T-helper 17 cell (primary cell): ENCODE data around the gene GRIFIN. TPM values are rescaled to one million over a fixed set of nuclear protein-coding genes. Genes with fewer than 3 reads are reported as not detected.
"Not testable (repeated sequence)": the region's sequence is repeated elsewhere in the genome, so short reads cannot be mapped to it uniquely, and the experiment has no call there.

Experiments
- ATAC-seq: fragments of 150-1000 bp; cut with Tn5 transposase; 2 replicates; pipeline ENCODE4 v1.10.0; 2021; ENCODE audit warnings: mild to moderate bottlenecking, moderate library complexity
- DNase-seq, 3 donors: peaks; one replicate each; pipeline versions ENCODE4 v3.0.0 to v3.0.0-alpha.2; 2020 to 2021
- H3K9me3 ChIP-seq: one replicate; pipeline ENCODE4 v1.7.0; 2013; ENCODE audit warnings: low read length, mild to moderate bottlenecking; ENCODE audit not compliant: control insufficient read depth, poor library complexity, severe bottlenecking
- H3K27ac Mint-ChIP-seq: one replicate; pipeline ENCODE4 v1.8.0; 2022; ENCODE audit warnings: mild to moderate bottlenecking, moderate library complexity, mixed read lengths
- H3K27me3 Mint-ChIP-seq: one replicate; pipeline ENCODE4 v1.8.0; 2022; ENCODE audit warnings: mixed read lengths
- H3K36me3 Mint-ChIP-seq: one replicate; pipeline ENCODE4 v1.8.0; 2022; ENCODE audit warnings: low read depth, mixed read lengths
- H3K4me1 Mint-ChIP-seq: one replicate; pipeline ENCODE4 v1.8.0; 2022; ENCODE audit warnings: mild to moderate bottlenecking, mixed read lengths
- H3K4me3 Mint-ChIP-seq: one replicate; pipeline ENCODE4 v1.8.0; 2022; ENCODE audit warnings: mild to moderate bottlenecking, moderate library complexity, mixed read lengths
- total RNA-seq, 4 donors: library from RNA in 2 of 4; stranded (reverse) in 2 of 4; gene quantifications; one replicate each; pipeline ENCODE4 v1.2.3 and lab custom pipeline; 2022 to 2026

GRIFIN gene
- total RNA-seq, 2 donors from 2014 or later = not detected

DNA sequence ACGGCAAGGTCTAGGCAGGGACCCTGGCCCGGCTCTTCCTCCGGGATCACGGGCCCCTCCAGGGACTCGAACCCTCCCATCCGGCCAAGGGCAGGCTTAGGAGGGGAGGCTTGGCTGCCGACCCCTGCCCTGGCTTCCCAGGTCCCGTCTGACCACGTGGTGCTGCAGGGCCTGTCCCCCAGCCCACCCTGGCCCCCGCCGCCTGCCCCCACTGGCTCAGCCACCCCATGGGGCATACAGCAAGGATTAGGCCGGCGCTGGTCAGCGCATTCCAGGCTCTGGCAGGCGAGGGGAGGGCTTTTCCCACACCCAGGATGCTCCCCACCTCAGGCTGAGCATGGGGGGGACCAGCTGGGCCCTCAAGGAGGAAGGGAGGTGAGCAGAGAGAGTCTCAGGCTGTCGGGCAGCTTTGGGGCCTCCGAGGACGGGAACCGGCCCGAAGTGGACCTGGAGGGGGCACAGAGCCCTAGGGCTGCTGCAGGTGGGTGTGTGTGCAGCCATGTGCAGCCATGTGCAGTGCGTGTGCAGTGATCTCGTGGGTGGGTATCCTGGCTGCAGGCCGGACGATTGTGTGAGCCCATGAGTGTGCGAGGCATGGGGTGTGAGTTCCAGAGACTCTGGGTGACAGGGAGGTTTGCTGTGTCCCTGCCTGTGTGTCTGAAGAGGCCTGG lies 713 bp upstream of the GRIFIN start:
- Mint-ChIP-seq H3K4me3 (peak overlapping the region; percentile 12), H3K27me3 (no peaks in the 10 kb centered on the region), H3K4me1 (peaks cover 3% of the 10 kb centered on the region), H3K27ac (no peak overlapping the region), H3K36me3 (no peaks in the 10 kb centered on the region)
- DNase-seq (no peak), ATAC-seq (no peak)
- no peaks in the 10 kb centered on the region for H3K9me3 ChIP-seq

DNA sequence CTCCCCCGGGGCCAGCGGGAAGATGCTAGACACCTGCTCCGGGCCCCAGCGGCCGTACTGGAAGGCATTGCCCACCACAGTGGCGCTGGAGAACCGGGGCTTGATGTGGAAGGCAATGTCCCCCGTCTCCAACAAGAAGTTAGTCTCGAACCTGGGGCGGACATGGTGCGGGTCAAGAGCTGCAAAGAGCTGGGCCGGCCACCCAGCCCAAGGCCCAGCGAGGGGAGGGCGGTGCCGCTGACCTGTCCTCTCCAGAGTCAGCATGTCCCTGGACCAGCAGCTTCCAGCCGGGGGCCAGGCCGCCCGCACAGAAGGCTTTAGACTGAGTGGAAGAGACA lies 551 bp downstream of the GRIFIN start:
- ATAC-seq (no peak), DNase-seq (no peak)
- no peaks in the 10 kb centered on the region for H3K27me3 Mint-ChIP-seq

GRCh38 chr7:2474813-2475677 lies 1.2 kb downstream of the GRIFIN start:
- Mint-ChIP-seq H3K27ac (no peak overlapping the region), H3K4me3 (no peak overlapping the region), H3K27me3 (peaks cover 4% of the 10 kb centered on the region), H3K4me1 (peaks cover 4% of the 10 kb centered on the region), H3K36me3 (no peaks in the 10 kb centered on the region)
- ATAC-seq (no peak), DNase-seq (no peak)
- H3K9me3 ChIP-seq = no peaks in the 10 kb centered on the region

More for the DNA sequence above, 551 bp downstream of the GRIFIN start:
- Mint-ChIP-seq H3K36me3 (no peaks in the 10 kb centered on the region), H3K4me1 (peaks cover 3% of the 10 kb centered on the region), H3K27ac (no peak overlapping the region), H3K4me3 (peak overlapping the region; percentile 12)
- no peaks in the 10 kb centered on the region for H3K9me3 ChIP-seq

GRCh38 chr7:2474224-2474623 lies 2.0 kb downstream of the GRIFIN start:
- H3K36me3 Mint-ChIP-seq = no peaks in the 10 kb centered on the region
- no peak overlapping the region for H3K27ac Mint-ChIP-seq
- peaks cover 5% of the 10 kb centered on the region for H3K27me3 Mint-ChIP-seq
- H3K4me1 Mint-ChIP-seq = peaks cover 4% of the 10 kb centered on the region
- no peak overlapping the region for H3K4me3 Mint-ChIP-seq
- ATAC-seq (no peak), DNase-seq (no peak)
- H3K9me3 ChIP-seq = no peaks in the 10 kb centered on the region

DNA sequence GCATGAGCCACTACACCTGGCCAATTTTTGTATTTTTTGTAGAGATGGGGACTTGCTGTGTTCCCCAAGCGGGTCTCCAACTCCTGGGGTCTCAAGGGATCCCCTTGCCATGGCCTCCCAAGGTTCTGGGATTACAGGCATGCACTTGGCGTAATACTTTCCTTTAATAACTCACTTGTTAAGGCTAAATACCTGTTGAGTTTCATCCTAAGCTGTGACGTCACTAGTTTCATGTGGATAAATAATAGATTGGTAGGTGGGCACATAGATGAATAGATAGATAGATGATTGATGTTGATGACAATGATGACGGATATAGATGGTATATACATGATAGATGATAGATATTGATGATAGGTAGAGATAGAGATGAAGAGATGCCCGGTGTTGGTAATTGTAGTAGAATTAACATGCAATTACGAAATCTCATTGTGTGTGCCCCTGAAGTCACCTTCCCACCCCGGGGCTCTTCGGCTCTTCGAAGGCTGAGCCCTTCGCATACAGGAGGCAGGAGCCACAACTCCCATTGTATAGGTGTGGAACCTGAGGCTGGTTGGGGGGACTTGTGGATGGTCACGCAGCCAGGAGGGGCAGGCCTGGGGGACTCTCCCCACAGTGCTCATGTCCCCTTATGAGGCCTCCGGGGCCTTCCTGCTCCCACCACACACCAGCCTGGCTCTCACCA lies 2.6 kb downstream of the GRIFIN start:
- H3K9me3 ChIP-seq = no peaks in the 10 kb centered on the region
- H3K27ac Mint-ChIP-seq = no peak overlapping the region
- peaks cover 11% of the 10 kb centered on the region for H3K27me3 Mint-ChIP-seq
- ATAC-seq = no peak
- no peaks in the 10 kb centered on the region for H3K36me3 Mint-ChIP-seq
- DNase-seq = no peak
- H3K4me3 Mint-ChIP-seq = no peak overlapping the region
- peaks cover 9% of the 10 kb centered on the region for H3K4me1 Mint-ChIP-seq

DNA sequence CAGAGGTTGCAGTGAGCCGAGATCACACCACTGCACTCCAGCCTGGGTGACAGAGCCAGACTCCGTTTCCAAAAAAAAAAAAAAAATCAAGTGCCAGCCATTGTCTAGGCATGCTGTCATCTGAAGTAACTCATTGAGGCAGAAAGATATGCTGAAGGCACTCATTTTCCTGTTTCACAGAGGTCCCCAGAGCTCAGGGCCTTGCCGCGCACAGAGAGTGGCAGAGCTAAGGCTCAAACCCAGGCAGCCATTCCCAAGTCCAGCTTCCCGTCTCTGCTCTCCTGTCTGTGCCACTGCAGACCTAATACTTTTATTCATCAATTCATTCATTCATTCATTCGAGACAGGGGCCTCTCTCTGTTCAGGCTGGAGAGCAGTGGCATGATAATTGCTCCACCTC lies 3.5 kb downstream of the GRIFIN start:
- peaks cover 11% of the 10 kb centered on the region for H3K27me3 Mint-ChIP-seq
- DNase-seq (no peak), ATAC-seq (no peak)
- H3K36me3 Mint-ChIP-seq = no peaks in the 10 kb centered on the region
- no peaks in the 10 kb centered on the region for H3K9me3 ChIP-seq
- no peak overlapping the region for H3K4me3 Mint-ChIP-seq
- peaks cover 9% of the 10 kb centered on the region for H3K4me1 Mint-ChIP-seq
- no peak overlapping the region for H3K27ac Mint-ChIP-seq

DNA sequence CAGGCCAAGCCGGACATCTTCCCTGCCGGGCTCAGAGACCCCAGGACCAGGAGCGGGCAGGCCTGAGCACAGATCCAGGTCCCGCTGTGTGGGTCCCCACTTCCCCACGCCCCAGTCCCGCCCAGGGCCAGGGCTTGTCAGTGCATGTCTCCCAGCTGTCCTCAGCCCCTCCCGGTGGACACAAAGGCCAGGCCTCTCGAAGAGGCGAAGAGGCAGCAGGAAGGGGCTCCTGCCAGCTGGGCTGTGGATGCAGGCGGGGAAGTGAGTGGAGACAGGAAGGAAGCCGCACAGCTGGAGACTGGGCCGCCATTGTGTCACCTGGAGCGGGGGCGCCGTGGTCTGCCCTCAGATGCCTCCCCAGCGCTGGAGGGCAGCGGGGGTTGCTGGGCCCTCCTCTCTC lies 4.8 kb downstream of the GRIFIN start:
- H3K4me1 Mint-ChIP-seq = peaks cover 9% of the 10 kb centered on the region
- H3K9me3 ChIP-seq = no peaks in the 10 kb centered on the region
- H3K27ac Mint-ChIP-seq = no peak overlapping the region
- peaks cover 11% of the 10 kb centered on the region for H3K27me3 Mint-ChIP-seq
- ATAC-seq = no peak
- no peak overlapping the region for H3K4me3 Mint-ChIP-seq
- no peaks in the 10 kb centered on the region for H3K36me3 Mint-ChIP-seq
- no peak for DNase-seq

- ATAC-seq (no peak), DNase-seq (no peak)
- H3K27ac Mint-ChIP-seq = peak overlapping the region; percentile 62
- no peak overlapping the region for H3K4me3 Mint-ChIP-seq
- H3K4me1 Mint-ChIP-seq = peaks cover 9% of the 10 kb centered on the region
- H3K36me3 Mint-ChIP-seq = no peaks in the 10 kb centered on the region
- no peaks in the 10 kb centered on the region for H3K9me3 ChIP-seq
- peaks cover 11% of the 10 kb centered on the region for H3K27me3 Mint-ChIP-seq
Observed at GRCh38 chr7:2471022-2471329, 5.2 kb downstream of the GRIFIN start.

- no peak overlapping the region for H3K4me3 Mint-ChIP-seq
- H3K9me3 ChIP-seq = no peaks in the 10 kb centered on the region
- peaks cover 9% of the 10 kb centered on the region for H3K4me1 Mint-ChIP-seq
- DNase-seq = no peak
- H3K27me3 Mint-ChIP-seq = peaks cover 11% of the 10 kb centered on the region
- no peaks in the 10 kb centered on the region for H3K36me3 Mint-ChIP-seq
- peak overlapping the region; percentile 62 for H3K27ac Mint-ChIP-seq
- ATAC-seq = no peak
Observed at GRCh38 chr7:2470204-2471021, 5.8 kb downstream of the GRIFIN start.

- ATAC-seq, H3K4me3 Mint-ChIP-seq, H3K27ac Mint-ChIP-seq, H3K36me3 Mint-ChIP-seq, H3K4me1 Mint-ChIP-seq, H3K9me3 ChIP-seq, DNase-seq: not testable (repeated sequence)
- peaks cover 11% of the 10 kb centered on the region for H3K27me3 Mint-ChIP-seq
Observed at GRCh38 chr7:2469460-2470203, 6.6 kb downstream of the GRIFIN start.

DNA sequence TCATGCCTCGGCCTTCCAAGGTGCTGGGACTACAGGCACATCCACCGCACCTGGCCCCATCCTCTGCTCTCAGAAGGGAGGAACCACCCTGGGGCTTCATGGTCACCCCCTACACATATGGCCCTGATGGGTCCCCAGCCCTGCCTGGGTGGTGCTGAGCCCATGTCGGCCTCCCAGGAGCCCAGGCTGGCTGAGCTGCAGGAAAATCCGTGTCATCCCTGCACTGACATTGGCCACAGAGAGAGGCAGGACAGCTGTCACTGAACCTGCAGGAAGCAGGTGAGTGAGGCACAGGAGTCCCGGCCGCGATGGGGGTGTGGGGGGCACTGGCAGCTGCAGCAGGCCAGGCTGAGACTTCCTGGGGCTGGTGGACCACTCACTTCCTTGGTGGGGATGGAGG lies 8.0 kb downstream of the GRIFIN start:
- ATAC-seq (no peak), DNase-seq (no peak)
- peaks cover 11% of the 10 kb centered on the region for H3K27me3 Mint-ChIP-seq
- H3K9me3 ChIP-seq = no peaks in the 10 kb centered on the region
- peaks cover 6% of the 10 kb centered on the region for H3K4me1 Mint-ChIP-seq
- no peak overlapping the region for H3K4me3 Mint-ChIP-seq
- peak overlapping the region; percentile 49 for H3K27ac Mint-ChIP-seq
- H3K36me3 Mint-ChIP-seq = no peaks in the 10 kb centered on the region

GRCh38 chr7:2466675-2467074 lies 9.5 kb downstream of the GRIFIN start:
- H3K4me3 Mint-ChIP-seq = no peak overlapping the region
- peaks cover 6% of the 10 kb centered on the region for H3K4me1 Mint-ChIP-seq
- H3K27ac Mint-ChIP-seq = no peak overlapping the region
- ATAC-seq = no peak
- no peaks in the 10 kb centered on the region for H3K9me3 ChIP-seq
- no peak for DNase-seq
- no peaks in the 10 kb centered on the region for H3K36me3 Mint-ChIP-seq
- peaks cover 11% of the 10 kb centered on the region for H3K27me3 Mint-ChIP-seq
